Stimulated activated CD4-positive, alpha-beta T cell treated with anti-CD3 and anti-CD28 coated beads, Interleukin-12 subunit alpha, Interleukin-12 subunit beta, amount 100 ng/mL, for 4 hours (primary cell): ENCODE results near the gene KIRREL3.

ENCODE experiments used
- DNase-seq: peaks from one replicate; pipeline ENCODE4 v3.0.0-alpha.2; 2020

KIRREL3 gene

GRCh38 chr11:126901783-126902182, 98.8 kb downstream of the KIRREL3 start:
- DNase-seq = no peak

- DNase-seq = no peak
Measured at GRCh38 chr11:126899961-126900748, 100.4 kb downstream of the KIRREL3 start.

GRCh38 chr11:126898802-126899201, 101.8 kb downstream of the KIRREL3 start:
- DNase-seq = no peak

GRCh38 chr11:126897430-126897829, 103.1 kb downstream of the KIRREL3 start:
- DNase-seq = no peak

GRCh38 chr11:126896025-126896424, 104.5 kb downstream of the KIRREL3 start:
- no peak for DNase-seq

GRCh38 chr11:126893796-126894195, 106.8 kb downstream of the KIRREL3 start:
- no peak for DNase-seq

- no peak for DNase-seq
Measured at GRCh38 chr11:126892756-126893155, 107.8 kb downstream of the KIRREL3 start.

- no peak for DNase-seq
Measured at GRCh38 chr11:126891556-126892217, 108.9 kb downstream of the KIRREL3 start.

- no peak for DNase-seq
Measured at GRCh38 chr11:126890561-126890960, 110.0 kb downstream of the KIRREL3 start.

GRCh38 chr11:126888115-126888712, 112.4 kb downstream of the KIRREL3 start:
- no peak for DNase-seq

GRCh38 chr11:126886636-126887035, 113.9 kb downstream of the KIRREL3 start:
- DNase-seq = no peak

GRCh38 chr11:126886085-126886484, 114.5 kb downstream of the KIRREL3 start:
- no peak for DNase-seq

GRCh38 chr11:126884594-126884993, 116.0 kb downstream of the KIRREL3 start:
- DNase-seq = no peak

GRCh38 chr11:126884192-126884591, 116.4 kb downstream of the KIRREL3 start:
- no peak for DNase-seq

- no peak for DNase-seq
Measured at GRCh38 chr11:126880872-126881271, 119.7 kb downstream of the KIRREL3 start.

- DNase-seq = no peak
Measured at GRCh38 chr11:126879516-126879915, 121.1 kb downstream of the KIRREL3 start.

GRCh38 chr11:126878913-126879482, 121.6 kb downstream of the KIRREL3 start:
- no peak for DNase-seq

- DNase-seq = no peak
Measured at GRCh38 chr11:126874831-126875230, 125.7 kb downstream of the KIRREL3 start.

GRCh38 chr11:126874276-126874675, 126.3 kb downstream of the KIRREL3 start:
- DNase-seq = no peak

- DNase-seq = no peak
Measured at GRCh38 chr11:126871792-126872191, 128.8 kb downstream of the KIRREL3 start.

- no peak for DNase-seq
Measured at GRCh38 chr11:126870021-126870420, 130.5 kb downstream of the KIRREL3 start.

- no peak for DNase-seq
Measured at GRCh38 chr11:126868741-126869140, 131.8 kb downstream of the KIRREL3 start.

GRCh38 chr11:126864934-126865333, 135.6 kb downstream of the KIRREL3 start:
- DNase-seq = no peak
